Stimulated activated CD4-positive, alpha-beta T cell treated with anti-CD3 and anti-CD28 coated beads, Interleukin-4, amount 100 ng/mL, for 24 hours (primary cell): ENCODE data around the gene COL18A1.
"Not testable (repeated sequence)": the region's sequence is repeated elsewhere in the genome, so short reads cannot be mapped to it uniquely, and the experiment has no call there.

Source experiments
- DNase-seq: peaks from one replicate; pipeline ENCODE4 v3.0.0-alpha.2; 2020

Gene COL18A1

GRCh38 chr21:45404730-45405270 lies at the start of gene COL18A1:
TSS of gene COL18A1 (plus strand) at chr21:45405165. CDS start at chr21:45405231, 66 bp downstream.
- peak; percentile 25 for DNase-seq

DNA sequence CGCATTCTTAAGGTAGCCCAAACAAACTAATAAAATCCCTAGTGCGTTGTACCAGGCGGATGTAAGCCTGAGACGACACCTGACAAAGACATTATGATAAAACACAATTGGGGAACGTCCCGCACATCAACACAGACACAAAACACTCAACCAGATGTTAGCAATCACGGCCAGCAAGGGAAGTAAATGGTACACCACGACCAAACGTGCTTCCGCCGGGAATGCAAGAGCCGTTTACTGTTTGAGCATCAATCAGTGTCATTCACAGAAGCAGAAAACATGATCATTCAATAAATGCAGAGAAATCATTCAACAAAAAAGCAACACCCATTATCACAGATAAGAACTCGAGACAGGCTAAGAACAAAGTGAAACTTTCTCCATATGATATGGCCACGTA lies 49.4 kb upstream of the COL18A1 start:
- DNase-seq, result no peak

GRCh38 chr21:45356251-45356650 lies 48.7 kb upstream of the COL18A1 start:
- no peak for DNase-seq

- no peak for DNase-seq
These were observed 48.1 kb upstream of the COL18A1 start for GRCh38 chr21:45356653-45357435.

DNA sequence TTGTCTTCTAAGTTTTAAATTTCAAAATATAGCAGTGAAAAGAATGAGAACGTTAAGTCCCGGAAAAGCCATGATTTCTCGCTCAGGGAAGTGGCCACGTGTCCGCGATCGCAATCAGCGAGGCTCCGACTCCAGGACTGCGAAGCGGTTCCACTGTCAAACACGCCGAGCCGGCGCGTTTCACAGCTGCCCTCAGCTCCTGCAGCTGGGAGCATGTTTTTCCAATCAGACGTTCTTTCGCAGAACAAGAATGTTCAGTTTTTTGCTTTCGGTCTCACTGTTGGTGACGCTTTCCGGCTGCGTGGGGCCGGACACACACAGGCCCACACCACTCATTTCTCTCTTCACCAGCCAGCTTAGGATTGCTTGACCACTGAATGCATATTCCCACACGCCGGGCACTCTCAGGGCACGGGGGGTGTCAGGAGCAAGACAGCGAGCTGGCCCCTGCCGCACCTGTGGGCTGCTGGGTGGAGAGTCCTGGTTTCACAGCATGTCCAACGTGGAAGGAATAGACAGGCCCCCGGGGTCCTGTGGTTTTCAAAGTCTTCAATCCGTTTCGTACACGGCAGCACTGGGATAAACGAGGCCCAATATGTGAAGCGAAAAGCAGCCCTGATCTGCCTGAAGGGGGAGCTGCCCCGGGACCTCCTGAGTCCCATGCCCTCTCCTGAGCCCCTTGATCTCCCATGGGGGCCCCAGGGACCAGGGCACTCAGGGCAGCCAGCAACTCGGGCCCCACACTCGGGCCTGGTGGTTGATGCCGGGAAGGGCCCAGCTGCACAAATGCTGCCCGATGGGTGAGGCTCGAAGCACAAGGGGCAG lies 47.3 kb upstream of the COL18A1 start:
- DNase-seq, result no peak

- no peak for DNase-seq
These were observed 46.7 kb upstream of the COL18A1 start for GRCh38 chr21:45358261-45358670.

- no peak for DNase-seq
These were observed 46.2 kb upstream of the COL18A1 start for GRCh38 chr21:45358711-45359310.

DNA sequence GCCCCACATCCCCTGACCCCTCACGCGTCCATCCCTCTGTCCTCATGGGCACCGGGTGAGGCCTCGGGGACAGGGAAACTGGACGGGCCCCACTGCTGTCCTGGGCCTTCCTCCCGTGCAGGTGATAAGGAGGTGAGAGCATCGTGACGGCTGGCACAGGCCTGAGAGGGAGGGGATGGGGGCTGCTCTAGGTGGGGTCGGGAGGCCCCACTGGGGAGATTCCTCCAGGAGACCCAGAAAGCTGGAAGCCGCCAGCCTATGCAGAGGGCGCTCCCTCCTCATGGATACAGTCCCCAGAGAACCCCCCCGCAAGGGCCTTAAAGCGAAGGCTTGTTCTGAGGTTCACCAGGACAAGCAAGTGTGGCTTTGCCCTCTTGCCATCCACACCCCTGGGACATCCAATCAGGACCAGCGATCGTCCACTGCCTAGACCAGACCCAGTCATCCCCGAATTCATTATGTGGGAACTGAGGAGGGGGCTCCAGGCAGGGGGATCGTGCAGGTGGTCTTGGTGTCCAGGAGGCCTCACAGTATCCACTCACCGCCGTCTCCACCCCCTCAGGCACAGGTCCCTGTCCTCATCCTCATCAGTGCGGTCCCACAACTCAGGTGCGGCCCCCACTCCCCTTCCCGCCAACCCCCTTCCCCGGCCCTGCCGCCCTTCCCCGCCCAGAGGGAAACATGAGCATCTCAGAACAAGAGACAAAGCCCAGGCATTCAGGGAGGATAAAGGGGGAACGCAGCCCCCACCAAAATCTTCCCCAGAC lies 45.3 kb upstream of the COL18A1 start:
- no peak for DNase-seq

DNA sequence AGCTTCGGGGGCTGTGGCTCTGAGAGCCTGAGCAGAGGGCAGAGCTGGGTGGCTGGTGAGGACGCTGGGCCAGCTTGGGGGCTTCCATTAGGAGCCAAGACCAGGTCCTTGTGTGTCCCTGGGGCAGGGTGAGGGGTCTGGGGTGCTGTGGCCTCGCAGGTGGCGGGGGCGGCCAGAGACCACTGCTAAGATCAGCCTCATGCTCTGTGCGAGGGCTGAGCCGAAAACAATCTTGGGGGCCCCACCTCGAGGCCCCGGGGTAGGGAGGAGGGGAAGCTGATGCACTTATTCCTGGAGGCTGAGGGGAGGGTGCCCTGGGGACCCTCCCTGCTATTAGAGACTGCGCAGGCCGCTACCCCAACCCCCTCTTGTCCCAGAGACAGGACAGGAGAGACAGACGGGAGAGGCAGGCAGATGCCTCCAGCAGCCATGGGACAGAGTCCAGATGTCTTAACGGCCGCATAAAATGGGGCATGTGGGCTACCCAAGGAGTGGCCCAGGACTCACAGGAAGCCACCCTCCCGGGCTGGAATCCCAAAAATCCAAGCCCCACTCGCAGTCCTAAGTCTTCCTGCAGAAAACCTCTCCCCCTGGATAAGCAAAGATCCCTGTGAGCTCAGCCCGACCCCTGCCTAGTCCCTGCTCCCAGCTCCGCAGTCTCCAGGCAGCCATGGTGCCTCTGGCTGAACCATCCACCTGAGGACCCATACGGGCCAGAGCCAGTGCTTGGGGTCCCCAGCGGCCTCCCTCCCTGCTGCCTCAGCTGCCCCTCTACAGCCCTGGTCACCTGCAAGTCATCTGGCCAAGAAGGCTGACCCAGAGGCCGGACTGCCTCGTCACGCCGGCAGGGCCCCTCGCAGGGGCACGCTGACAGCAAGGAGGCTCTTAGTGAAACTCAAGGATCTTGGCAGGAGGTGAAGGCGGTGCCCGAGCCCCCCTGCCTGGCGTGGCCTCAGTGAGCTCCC lies 43.6 kb upstream of the COL18A1 start:
- DNase-seq, result no peak

- DNase-seq, result no peak
These were observed 42.8 kb upstream of the COL18A1 start for GRCh38 chr21:45362077-45362747.

DNA sequence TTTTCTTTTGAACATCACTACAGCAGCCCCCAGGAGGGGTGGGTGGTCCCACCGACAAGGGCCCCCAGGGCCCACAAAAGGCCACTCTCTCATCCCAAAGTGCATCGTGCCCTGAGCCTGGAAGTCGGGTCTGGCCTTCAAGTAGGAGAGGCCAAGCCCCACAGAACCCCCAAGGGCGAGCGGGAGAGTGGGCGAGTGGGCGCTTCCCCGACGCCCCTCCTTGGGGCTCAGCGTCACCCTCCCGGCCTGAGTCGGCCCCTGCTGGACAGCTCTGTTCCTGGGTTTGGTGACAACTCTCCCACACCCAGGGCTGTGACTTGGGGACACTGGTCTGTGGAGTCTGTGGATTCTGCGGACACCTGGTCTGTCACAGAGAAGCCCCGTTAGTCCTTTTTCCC lies 42.2 kb upstream of the COL18A1 start:
- no peak for DNase-seq

- not testable (repeated sequence) for DNase-seq
These were observed 41.7 kb upstream of the COL18A1 start for GRCh38 chr21:45363272-45363671.

GRCh38 chr21:45363921-45364467 lies 41.0 kb upstream of the COL18A1 start:
- DNase-seq, result peak; percentile 60

- DNase-seq, result no peak
These were observed 40.3 kb upstream of the COL18A1 start for GRCh38 chr21:45364468-45365185.

GRCh38 chr21:45365186-45365607 lies 39.8 kb upstream of the COL18A1 start:
- no peak for DNase-seq

- no peak for DNase-seq
These were observed 39.2 kb upstream of the COL18A1 start for GRCh38 chr21:45365608-45366241.

DNA sequence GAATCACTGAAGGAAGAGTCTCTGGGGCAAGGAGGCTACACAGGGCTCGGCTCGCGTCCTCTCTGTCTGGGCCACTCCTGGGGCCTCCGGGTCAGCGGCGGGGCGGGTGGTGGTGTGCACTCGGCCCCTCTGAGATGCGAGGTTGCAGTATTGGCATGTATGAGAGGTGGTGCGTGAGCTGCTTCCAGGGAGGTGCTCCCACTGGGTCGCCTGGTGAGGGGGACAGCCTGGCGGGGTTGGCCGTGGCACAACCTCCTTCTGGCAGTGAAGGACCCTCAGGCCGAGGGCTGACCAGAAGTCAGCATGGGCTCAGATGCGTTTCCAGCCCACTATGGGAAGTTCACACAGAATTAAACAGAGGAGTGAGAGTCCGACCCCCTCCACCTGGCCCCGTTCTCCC lies 38.5 kb upstream of the COL18A1 start:
- DNase-seq, result no peak

GRCh38 chr21:45366931-45367401 lies 38.0 kb upstream of the COL18A1 start:
- DNase-seq, result no peak
